ENCODE data around the gene MED27.

MED27 gene

GRCh38 chr9:132125944-132126679 is 46.4 kb upstream of the MED27 start:
- TF ChIP-seq GABPA (IDR thresholded peaks at IDR 0.05; ENCODE audit: low read depth): no peak
- TF ChIP-seq, protein P1, sequence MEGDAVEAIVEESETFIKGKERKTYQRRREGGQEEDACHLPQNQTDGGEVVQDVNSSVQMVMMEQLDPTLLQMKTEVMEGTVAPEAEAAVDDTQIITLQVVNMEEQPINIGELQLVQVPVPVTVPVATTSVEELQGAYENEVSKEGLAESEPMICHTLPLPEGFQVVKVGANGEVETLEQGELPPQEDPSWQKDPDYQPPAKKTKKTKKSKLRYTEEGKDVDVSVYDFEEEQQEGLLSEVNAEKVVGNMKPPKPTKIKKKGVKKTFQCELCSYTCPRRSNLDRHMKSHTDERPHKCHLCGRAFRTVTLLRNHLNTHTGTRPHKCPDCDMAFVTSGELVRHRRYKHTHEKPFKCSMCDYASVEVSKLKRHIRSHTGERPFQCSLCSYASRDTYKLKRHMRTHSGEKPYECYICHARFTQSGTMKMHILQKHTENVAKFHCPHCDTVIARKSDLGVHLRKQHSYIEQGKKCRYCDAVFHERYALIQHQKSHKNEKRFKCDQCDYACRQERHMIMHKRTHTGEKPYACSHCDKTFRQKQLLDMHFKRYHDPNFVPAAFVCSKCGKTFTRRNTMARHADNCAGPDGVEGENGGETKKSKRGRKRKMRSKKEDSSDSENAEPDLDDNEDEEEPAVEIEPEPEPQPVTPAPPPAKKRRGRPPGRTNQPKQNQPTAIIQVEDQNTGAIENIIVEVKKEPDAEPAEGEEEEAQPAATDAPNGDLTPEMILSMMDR (IDR thresholded peaks at IDR 0.05; ENCODE audit: insufficient read depth, low read length): no peak
- no peak for TF ChIP-seq SPI1 (IDR thresholded peaks at IDR 0.05; ENCODE audit: borderline replicate concordance, low read depth)
- no peak for TF ChIP-seq POLR2AphosphoS5 (IDR thresholded peaks at IDR 0.05; ENCODE audit: low read depth)
- Histone ChIP-seq H3K4me3 (replicated peaks; ENCODE audit: insufficient read depth, low read length) (no peak overlapping the region), H3K27ac (replicated peaks) (no peak overlapping the region), H3K27me3 (ENCODE audit: insufficient read depth, poor library complexity, severe bottlenecking) (peaks cover 23% of the 10 kb centered on the region)
- DNase-seq (ENCODE audit: low read depth in 1 of 2, low spot score in 1 of 2): no peak

DNA sequence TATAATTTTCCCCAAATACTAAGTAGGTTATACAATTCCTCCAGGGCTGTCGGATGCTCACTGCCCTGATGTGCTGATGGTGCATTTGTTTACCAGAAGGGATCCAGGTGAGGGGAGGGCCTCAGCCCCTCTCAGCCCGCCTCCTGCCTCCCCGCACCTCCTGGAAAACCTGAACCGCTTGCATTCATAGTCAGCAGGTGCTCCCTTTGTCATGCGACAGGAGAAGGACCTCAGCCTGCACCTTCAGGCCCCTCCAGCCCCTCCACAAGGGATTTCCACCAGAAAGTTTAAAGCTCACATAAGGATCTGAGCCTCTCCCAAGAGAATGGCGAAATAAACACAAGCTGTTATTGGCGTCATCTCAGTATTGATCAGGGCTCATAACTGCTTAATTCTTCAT is 45.7 kb upstream of the MED27 start:
- DNase-seq (ENCODE audit: low read depth in 1 of 2, low spot score in 1 of 2): no peak
- TF ChIP-seq REST (IDR thresholded peaks at IDR 0.05; ENCODE audit: insufficient replicate concordance, low read depth) (no peak), POLR2AphosphoS5 (IDR thresholded peaks at IDR 0.05; ENCODE audit: low read depth) (no peak), SPI1 (IDR thresholded peaks at IDR 0.05; ENCODE audit: borderline replicate concordance, low read depth) (no peak), GABPA (IDR thresholded peaks at IDR 0.05; ENCODE audit: low read depth) (no peak)
- TF ChIP-seq, protein P1 (IDR thresholded peaks at IDR 0.05; ENCODE audit: insufficient read depth, low read length): no peak
- Histone ChIP-seq H3K27me3 (ENCODE audit: insufficient read depth, poor library complexity, severe bottlenecking) (peaks cover 25% of the 10 kb centered on the region), H3K4me3 (replicated peaks; ENCODE audit: insufficient read depth, low read length) (no peak overlapping the region), H3K27ac (replicated peaks) (no peak overlapping the region)

GRCh38 chr9:132124800-132125199 is 45.1 kb upstream of the MED27 start:
- Histone ChIP-seq H3K27me3 (ENCODE audit: insufficient read depth, poor library complexity, severe bottlenecking) (peaks cover 25% of the 10 kb centered on the region), H3K4me3 (replicated peaks; ENCODE audit: insufficient read depth, low read length) (no peak overlapping the region), H3K27ac (replicated peaks) (no peak overlapping the region)
- no peak for TF ChIP-seq REST (IDR thresholded peaks at IDR 0.05; ENCODE audit: insufficient replicate concordance, low read depth)
- TF ChIP-seq, protein P1 (IDR thresholded peaks at IDR 0.05; ENCODE audit: insufficient read depth, low read length): no peak
- no peak for DNase-seq (ENCODE audit: low read depth in 1 of 2, low spot score in 1 of 2)

GRCh38 chr9:132121021-132121420 is 41.4 kb upstream of the MED27 start:
- Histone ChIP-seq H3K27ac (replicated peaks) (no peak overlapping the region), H3K27me3 (ENCODE audit: insufficient read depth, poor library complexity, severe bottlenecking) (peaks cover 19% of the 10 kb centered on the region), H3K4me3 (replicated peaks; ENCODE audit: insufficient read depth, low read length) (no peak overlapping the region)
- DNase-seq (ENCODE audit: low read depth in 1 of 2, low spot score in 1 of 2): no peak
- TF ChIP-seq, protein P1 (IDR thresholded peaks at IDR 0.05; ENCODE audit: insufficient read depth, low read length): no peak
- no peak for TF ChIP-seq POLR2AphosphoS5 (IDR thresholded peaks at IDR 0.05; ENCODE audit: low read depth)
- TF ChIP-seq REST (IDR thresholded peaks at IDR 0.05; ENCODE audit: insufficient replicate concordance, low read depth): no peak
- TF ChIP-seq SPI1 (IDR thresholded peaks at IDR 0.05; ENCODE audit: borderline replicate concordance, low read depth): no peak
- no peak for TF ChIP-seq GABPA (IDR thresholded peaks at IDR 0.05; ENCODE audit: low read depth)

All from HL-60 (cell line).